H1 (cell line): ENCODE results near the gene TMEM212. TPM values are rescaled to one million over a fixed set of nuclear protein-coding genes. Genes with fewer than 3 reads are reported as not detected.

ENCODE experiments used
- KDM4A ChIP-seq: IDR thresholded peaks from one replicate; pipeline ENCODE4 v1.7.1; 2012; ENCODE audit warnings: low read depth, mild to moderate bottlenecking, moderate library complexity, low read length, inconsistent platforms; ENCODE audit not compliant: severe bottlenecking
- RFX5 ChIP-seq: IDR thresholded peaks from 2 replicates; pipeline ENCODE4 v1.6.1; 2011; ENCODE audit warnings: low read depth, low read length, improper control_type of control experiment, borderline replicate concordance
- polyA plus RNA-seq, 7 experiments: library from polyadenylated mRNA; depleted of rRNA in 3 of 7; stranded (reverse) in 5 of 7; unstranded in 2 of 7; fragments of >200 nt in 5 of 7; fragments of 200-250 nt in 2 of 7; gene quantifications; 1 replicate in 5 of 7; 2 replicates in 1 of 7; 4 replicates in 1 of 7; pipeline versions ENCODE4 v1.2.1 to v1.2.3, GENCODE V29; 2011 to 2013; ENCODE audit warnings: missing spikeins in 2 of 7, mixed read lengths in 2 of 7
- total RNA-seq: library from RNA; stranded (reverse); fragmentation: NEBNext Ultra II Directional; extraction: Animal tissue kit (Norgen Biotek cat#: 25700); gene quantifications from 2 replicates; pipeline ENCODE4 v1.2.1, GENCODE V29; 2021

Gene TMEM212
- total and polyA plus RNA-seq, 2 of the 8 experiments (the other 6 are each of a cell fraction or from before 2014, with no cell fraction given), result not detected

DNA sequence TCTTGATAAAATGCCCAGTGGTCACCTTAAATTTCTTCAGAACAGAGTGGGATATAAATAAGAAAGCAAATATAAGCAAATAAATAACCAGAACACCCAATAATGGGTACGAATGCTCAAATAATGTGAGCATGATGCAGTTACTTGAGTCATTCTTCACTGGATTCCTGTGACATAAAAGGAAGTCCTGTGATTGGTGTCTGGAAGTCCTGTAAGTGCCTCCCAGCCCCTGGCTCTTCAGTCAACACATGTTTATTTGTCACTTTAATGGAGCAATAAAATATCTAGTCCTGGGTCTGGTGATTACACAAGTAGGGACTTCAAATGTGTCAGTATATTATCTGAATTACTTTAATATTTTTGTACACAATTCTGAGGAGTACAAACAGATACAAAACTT is 30.4 kb downstream of the TMEM212 start (continued):
- TF ChIP-seq RFX5, result no peak
- no peak for TF ChIP-seq KDM4A
